HG03378 (cell line): ENCODE data around the gene HSPA1A.
"Not testable (repeated sequence)": the region's sequence is repeated elsewhere in the genome, so short reads cannot be mapped to it uniquely, and the experiment has no call there.

Experiments used
- ATAC-seq: cut with Tn5 transposase; IDR thresholded peaks from one replicate; pipeline ENCODE4 v1.9.1; 2021; ENCODE audit warnings: mild to moderate bottlenecking, moderate library complexity; ENCODE audit not compliant: unreplicated experiment

The HSPA1A gene

DNA sequence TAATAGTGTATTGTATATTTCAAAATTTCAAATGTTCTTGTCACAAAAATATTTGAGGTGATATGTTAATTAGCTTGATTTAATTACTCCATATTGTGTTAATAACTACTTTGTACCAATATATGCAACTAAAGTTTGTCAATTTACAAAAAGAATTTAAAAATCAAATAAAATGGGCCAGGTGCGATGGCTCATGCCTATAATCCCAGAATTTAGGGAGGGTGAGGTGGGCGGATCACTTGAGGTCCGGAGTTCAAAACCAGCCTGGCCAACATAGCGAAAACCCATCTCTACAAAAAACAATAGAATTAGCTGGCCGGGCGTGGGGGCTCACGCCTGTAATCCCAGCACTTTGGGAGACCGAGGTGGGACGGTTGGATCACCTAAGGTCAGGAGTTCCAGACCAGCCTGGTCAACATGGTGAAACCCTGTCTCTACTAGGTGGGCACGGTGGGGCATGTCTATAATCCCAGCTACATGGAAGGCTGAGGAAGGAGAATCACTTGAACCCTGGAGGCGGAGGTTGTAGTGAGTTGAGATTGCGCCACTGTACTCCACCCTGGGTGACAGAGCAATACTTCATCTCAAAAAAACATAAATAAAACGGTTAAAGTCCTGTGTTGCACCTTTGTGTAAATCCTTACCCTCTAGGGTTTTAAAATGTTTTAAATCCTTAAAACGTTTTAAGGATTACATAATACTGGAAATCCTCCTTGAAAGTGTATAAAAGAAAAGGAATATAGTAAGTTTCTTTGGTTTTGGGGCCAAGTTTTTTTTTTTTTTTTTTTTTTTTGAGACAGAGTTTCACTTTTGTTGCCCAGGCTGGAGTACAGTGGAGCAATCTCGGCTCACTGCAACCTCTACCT, 16.2 kb downstream of the HSPA1A start:
- ATAC-seq, result no peak

DNA sequence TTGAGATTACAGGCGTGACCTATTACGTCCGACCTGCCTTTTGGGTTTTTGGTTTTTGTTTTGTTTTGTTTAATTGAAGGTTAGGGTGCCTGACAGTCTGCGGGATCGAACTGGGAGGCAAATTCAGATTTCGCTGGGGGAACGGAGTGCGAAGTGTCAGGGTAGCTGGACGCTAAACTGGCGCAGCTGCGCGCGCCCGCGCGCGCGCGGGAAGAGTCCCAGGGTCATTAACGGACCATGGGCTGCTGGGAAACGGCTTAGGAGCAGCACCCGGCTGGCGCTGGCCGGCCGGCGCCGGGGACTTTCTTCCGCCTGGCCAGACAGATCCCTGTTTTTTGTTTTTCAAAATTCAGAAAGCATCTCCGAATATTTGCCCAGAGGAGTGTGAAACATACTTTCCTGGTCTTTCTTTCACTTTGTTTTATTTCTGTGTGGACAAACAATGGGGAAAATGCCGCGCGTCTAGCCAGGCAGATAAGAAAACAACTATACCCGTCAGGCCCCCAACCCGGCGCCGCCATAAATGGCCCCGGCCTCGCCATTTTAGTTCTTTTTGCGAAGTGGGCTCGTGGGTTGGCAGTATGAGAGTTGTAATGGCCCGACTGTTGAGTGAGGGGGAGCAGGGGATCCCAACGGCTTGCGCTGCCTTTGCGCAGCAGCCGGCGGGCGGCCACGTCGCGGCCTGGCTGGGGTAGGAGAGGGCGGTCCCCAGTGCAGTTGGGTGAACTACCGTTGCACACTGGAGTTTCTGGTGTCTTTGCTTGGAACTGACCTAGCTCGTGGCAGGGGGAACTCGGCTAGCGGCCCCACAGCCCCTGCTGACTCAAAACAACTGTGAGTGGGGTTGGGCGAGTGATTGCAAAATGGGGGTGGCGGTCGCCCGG, 19.3 kb downstream of the HSPA1A start:
- ATAC-seq, result no peak

DNA sequence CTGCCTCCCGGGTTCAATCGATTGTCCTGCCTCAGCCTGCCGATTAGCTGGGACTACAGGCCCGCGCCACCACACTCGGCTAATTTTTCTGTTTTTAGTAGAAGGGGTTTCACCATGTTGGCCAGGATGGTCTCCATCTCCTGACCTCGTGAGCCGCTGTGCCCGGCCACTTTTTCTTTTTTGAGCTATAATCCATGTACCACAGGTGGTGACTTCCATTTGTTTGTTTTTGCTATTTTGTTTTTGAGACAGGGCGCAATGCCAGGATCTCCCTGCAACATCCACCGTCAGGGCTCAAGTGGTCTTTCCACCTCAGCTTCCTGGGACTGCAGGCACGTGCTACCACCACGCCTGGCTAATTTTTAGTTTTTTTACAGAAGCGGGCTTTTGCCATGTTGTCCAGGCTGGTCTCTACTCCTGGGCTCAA, 20.7 kb downstream of the HSPA1A start:
- no peak for ATAC-seq

DNA sequence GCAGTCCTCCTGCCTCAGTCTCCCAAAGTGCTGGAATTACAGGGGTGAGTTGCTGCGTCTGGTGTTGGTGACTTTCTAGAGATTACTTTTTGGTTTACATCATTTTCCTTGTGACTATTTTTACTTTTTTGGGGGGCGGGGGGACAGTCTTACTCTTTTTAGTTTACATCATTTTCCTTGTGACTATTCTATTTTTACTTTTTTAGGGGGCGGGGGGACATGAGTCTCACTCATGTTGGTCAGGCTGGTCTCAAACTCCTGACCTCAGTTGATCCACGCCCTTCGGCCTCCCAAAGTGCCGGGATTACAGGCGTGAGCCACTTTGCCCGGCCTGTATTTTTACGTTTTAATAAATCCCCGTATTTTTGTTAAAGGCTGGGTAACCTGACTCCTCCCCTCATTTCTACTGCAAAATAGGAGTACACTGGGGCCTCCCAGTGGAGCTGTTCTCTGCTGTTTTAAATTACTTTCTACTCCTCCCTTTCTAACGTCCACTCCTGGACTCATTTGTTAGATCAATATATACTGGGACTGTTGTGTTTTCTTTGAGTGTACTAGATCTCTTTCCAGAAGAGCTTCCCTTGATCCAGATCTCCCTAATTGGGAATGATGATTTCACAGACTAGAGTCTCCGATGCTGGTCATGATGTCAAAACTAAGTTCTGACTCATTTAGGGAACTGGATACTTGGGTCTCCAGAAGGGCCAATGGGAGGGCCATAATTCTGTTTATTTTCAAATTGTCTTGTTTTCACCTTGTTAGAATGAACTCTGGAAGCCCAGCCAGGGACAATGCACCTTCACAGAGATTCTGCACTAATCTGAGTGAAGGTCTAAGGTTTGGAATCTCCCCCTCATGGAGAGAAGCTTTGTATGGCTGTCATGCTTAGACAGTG, 21.4 kb downstream of the HSPA1A start:
- no peak for ATAC-seq

DNA sequence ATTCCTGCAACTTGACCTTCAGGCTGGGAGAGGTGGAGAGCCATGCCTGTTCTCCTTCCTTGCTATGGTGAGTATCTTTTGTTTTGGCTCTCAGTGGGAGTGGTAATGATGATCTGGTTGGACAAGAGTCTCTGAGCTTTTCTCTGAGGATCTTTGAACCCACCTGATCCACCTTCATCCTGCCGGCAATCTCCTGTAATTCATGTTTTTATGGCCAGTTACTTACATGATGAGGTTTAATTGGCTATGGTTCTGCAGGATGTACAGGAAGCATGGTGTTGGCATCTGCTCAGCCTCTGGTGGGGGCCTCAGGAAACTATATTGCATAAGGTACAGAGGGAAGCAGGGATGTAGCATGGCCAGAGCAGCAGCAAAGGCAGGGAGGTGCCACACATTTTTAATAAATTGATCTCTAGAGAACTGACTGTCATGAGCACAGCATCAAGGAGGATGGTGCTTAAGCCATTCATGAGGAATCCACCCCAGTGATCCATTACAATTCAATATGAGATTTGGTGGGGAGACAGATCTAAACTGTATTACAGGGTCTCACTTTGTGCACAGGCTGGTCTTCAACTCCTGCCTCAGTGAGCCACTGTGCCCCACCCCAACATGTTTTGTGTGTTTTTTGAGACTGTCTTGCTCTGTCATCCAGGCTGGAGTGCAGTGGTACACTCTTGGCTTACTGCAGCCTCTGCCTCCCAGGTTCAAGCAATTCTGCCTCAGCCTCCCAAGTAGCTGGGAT, 22.2 kb downstream of the HSPA1A start:
- no peak for ATAC-seq

DNA sequence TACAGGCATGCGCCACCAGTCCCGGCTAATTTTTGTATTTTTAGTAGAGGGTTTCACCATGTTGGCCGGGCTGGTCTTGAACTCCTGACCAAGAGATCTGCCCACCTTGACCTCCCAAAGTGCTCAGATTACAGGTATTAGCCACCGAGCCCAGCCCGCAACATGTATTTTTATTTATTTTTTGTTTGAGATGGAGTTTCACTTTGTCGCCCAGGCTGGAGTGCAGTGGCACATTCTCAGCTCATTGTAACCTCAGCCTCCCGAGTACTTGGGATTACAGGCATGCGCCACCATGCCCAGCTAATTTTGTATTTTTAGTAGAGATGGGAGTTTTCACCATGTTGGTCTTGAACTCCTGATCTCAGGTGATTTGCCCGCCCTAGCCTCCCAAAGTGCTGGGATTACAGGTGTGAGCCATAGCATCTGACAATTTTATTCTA, 22.8 kb downstream of the HSPA1A start:
- not testable (repeated sequence) for ATAC-seq

DNA sequence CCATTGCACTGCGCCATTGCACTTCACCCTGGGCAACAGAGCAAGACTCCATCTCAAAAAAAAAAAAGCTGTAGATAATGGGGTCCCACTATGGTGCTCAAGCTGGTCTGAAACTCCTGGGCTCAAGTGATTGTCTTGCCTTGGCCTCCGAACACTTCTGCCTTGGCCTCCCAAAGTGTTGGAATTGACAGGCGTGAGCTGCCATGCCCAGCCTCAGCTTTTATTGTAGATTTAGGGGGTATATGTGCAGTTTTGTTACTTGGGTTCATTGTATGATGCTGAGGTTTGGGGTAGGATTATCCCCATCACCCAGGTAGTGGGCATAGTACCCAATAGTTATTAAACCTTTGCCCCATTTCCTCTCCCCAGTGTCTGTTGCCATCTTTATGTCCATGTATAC, 23.6 kb downstream of the HSPA1A start:
- ATAC-seq, result no peak

DNA sequence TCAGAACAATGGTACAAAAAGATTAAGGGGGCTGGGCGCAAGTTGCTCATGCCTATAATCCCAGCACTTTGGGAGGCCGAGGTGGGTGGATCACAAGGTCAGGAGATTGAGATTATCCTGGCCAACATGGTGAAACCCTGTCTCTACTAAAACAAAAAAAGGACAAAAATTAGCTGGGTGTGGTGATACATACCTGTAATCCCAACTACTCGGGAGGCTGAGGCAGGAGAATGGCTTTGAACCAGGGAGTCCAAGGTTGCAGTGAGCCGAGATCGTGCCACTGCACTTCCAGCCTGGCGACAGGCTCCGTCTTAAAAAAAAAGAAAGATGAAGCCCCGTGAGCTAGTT, 24.4 kb downstream of the HSPA1A start:
- not testable (repeated sequence) for ATAC-seq

DNA sequence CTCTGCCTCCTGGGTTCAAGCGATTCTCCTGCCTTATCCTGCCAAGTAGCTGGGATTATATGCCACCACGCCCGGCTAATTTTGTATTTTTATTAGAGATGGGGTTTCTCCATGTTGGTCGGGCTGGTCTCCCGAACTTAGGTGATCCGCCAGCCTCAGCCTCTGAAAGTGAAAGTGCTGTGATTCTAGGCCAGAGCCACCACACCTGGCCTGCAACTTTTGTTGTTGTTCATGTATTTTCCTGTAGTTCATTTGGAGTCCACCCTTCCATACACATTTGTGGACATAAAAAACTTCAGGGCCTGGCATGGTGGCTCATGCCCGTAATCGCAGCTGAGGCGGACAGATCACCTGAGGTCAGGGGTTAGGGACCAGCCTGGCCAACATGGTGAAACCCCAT, 26.7 kb downstream of the HSPA1A start:
- ATAC-seq, result no peak

DNA sequence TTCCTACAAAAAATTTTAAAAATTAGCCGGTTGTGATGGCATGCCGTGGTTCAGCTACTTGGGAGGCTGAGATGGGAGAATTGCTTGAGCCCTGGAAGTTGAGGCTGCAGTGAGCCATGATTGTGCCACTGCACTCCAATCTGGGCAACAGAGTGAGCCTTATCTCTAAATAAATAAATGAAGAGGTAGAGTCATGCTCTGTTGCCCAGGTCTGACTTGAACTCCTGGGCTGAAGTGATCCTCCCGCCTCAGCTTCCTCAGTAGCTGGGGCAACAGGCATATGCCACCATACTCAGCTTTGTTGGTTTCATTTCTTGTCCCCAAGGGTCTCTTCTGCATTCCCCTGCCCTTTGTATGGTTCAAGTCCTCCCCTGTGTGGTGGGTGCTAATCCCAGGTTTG, 29.2 kb downstream of the HSPA1A start:
- ATAC-seq, result no peak

DNA sequence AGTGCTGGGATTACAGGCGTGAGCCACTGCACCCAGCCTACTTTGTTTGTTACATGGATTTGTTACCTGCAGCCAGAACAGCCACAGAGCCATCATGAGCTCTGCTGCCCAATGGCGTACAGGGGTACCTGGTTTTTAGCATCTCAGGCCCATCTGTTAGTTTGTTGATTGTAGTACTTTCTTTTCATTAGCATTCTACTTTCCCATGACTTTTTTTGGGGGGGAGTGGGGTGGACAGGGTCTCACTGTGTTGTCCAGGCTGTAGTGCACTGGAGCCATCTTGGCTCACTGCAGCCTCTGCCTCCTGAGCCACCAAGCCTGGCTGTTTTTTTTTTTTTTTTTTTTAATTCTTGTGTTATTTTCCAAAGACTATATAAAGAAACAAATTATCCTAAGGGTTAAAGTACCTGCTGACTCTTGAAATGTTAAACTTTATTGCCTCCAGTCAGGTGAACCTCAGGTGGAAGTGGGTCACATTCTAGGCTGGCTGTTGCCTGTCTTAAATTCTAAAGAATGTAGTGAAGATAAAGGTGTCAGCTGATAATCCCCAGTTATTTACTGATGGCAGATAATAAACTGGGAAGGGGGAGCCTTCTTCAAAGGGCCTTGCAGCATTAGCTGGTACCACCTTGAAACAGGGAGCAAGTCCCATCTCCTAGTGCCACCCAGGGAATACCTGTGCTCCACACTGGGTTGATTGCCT, 32.1 kb downstream of the HSPA1A start:
- no peak for ATAC-seq

DNA sequence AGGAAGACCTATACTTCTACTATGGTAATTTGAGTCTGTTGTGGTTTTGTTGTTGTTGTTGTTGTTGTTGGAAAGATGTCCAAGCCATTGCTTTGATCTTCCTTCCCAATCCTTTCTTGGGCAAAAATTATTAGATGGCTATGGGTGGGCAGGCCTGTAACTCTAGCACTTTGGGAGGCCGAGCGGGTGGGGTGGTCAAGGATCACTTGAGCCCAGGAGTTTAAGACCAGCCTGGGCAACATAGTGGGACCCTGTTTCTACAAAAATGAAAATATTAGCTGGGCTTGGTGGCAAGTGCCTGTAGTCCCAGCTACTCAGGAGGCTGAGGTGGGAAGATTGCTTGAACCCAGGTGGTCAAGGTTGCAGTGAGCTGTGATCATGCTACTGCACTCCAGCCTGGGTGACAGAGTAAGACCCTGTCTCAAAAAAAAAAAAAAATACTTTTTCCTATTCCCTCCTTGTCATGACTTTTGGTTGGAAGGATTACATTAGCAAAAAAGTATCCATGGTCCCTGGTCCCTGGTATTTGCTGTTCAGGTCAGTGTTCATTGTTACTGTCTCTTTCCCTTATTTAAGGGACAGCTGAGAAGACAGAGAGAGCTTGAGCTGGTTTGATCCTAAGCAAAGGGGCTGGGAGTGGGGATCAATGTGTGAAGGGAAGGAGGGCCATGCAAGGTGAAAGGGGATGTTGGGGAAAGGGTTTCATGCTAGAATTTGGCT, 35.6 kb downstream of the HSPA1A start:
- ATAC-seq, result no peak

DNA sequence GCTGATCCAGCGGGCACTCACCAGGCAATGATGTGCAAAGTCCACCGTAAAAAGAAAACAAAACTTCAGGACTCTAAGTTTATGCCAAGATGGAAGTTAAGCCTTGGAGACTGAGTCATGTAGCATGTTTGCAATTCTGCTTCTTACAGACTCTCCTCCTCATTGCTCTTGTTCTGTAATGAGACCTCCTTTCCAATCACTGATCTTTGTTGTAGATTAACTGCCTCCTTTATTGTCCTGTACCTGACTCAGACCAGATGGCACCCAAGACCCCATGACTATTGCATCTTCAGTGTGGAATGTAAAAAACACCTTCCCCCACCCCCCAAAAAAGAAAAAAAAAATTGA, 36.1 kb downstream of the HSPA1A start:
- ATAC-seq, result no peak

DNA sequence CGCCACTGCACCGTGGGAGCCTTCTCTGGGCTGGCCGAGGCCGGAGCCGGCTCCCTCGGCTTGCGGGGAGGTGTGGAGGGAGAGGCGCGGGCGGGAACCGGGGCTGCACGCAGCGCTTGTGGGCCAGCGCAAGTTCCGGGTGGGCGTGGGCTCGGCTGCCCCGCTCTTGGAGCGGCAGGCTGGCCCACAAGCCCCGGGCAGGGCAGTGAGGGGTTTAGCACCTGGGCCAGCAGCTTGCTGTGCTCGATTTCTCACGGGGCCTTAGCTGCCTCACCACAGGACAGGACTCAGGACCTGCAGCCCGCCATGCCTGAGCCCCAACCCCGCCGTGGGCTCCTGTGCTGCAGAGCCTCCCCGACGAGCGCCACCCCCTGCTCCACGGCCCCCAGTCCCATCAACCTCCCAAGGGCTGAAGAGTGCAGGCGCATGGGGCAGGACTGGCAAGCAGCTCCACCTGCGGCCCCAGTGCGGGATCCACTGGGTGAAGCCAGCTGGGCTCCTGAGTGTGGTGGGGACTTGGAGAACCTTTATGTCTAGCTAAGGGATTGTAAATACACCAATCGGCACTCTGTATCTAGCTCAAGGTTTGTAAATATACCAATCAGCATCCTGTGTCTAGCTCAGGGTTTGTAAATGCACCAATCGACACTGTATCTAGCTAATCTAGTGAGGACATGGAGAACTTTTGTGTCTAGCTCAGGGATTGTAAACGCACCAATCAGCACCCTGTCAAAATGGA, 36.8 kb downstream of the HSPA1A start:
- ATAC-seq, result not testable (repeated sequence)

DNA sequence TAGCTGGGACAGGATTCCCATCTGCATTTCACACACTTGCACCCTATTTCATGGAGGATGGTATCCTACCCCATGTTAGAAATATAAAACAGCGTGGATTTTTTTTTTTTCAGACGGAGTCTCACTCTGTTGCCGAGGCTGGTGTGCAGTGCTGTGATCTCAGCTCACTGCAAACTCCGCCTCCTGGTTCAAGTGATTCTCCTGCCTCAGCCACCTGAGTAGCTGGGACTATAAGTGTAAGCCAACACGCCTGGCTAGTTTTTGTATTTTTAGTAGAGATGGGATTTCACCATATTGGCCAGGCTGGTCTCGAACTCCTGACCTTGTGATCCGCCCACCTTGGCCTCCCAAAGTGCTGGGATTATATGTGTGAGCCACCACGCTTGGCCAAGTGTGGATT, 42.4 kb downstream of the HSPA1A start:
- ATAC-seq, result not testable (repeated sequence)

DNA sequence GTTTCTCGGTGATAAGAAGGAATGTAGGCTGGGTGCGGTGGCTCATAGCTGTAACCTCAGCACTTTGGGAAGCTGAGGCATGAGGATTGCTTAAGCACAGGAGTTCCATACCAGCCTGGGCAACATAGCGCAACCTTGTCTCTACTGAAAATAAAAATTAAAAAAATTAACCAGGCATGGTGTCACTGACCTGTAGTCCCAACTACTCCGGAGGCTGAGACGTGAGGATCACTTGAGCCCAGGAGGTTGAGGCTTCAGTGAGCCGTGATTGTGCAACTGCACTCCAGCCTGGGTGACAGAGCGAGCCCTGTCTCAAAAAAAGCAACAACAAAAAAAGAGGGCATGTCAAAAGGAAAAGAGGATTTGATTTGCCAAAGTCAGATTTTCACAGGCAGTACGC, 43.4 kb downstream of the HSPA1A start:
- no peak for ATAC-seq

DNA sequence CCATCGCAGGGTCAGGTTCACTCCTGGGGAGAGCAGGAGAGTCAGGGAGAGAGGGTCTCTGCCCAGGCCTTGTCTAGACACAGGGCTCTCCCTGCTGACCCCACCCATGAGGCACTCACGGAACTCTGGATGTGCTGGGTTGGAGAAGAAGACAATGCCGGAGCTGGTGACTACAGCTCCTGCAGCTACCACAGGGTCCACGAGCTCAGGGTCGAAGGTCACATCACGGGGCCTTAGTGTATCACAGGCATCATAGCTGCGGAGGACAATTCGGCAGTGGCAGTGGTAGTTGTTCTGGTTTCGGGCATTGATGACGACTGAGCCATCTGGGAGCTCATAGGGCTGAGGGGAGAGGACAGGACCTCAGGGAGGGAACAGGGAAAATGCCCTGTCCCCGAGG, 44.6 kb downstream of the HSPA1A start:
- no peak for ATAC-seq

DNA sequence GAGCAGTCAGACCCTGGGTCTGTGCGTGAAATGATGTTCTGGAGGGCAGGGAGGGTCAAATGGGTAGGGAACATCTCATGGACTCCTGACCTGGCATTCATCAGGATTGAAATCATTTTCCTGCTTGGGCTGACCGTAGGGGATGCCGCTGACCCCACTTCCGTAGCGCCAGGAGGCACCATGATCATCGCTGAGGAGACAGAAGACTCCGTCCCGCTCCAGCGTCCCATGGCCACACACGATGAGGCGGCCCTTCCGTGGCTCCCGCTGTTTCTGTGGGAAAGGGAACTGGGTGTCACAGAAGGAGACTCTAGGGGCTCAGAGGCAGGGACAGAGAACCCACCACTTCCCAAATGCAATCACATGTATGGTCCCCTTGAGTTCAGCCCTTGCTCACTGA, 45.0 kb downstream of the HSPA1A start:
- ATAC-seq, result no peak
